Activated CD8-positive, alpha-beta memory T cell treated with anti-CD3 and anti-CD28 coated beads, Interleukin-2, amount 50 U/mL, for 1 hour (primary cell): Measurements from ENCODE around the gene POC5.
"Not testable (repeated sequence)": the region's sequence is repeated elsewhere in the genome, so short reads cannot be mapped to it uniquely, and the experiment has no call there.

Experiments used
- DNase-seq: peaks from one replicate; pipeline ENCODE4 v3.0.0-alpha.2; 2020; ENCODE audit errors: extremely low read depth

POC5 gene, protein sequence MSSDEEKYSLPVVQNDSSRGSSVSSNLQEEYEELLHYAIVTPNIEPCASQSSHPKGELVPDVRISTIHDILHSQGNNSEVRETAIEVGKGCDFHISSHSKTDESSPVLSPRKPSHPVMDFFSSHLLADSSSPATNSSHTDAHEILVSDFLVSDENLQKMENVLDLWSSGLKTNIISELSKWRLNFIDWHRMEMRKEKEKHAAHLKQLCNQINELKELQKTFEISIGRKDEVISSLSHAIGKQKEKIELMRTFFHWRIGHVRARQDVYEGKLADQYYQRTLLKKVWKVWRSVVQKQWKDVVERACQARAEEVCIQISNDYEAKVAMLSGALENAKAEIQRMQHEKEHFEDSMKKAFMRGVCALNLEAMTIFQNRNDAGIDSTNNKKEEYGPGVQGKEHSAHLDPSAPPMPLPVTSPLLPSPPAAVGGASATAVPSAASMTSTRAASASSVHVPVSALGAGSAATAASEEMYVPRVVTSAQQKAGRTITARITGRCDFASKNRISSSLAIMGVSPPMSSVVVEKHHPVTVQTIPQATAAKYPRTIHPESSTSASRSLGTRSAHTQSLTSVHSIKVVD

DNA sequence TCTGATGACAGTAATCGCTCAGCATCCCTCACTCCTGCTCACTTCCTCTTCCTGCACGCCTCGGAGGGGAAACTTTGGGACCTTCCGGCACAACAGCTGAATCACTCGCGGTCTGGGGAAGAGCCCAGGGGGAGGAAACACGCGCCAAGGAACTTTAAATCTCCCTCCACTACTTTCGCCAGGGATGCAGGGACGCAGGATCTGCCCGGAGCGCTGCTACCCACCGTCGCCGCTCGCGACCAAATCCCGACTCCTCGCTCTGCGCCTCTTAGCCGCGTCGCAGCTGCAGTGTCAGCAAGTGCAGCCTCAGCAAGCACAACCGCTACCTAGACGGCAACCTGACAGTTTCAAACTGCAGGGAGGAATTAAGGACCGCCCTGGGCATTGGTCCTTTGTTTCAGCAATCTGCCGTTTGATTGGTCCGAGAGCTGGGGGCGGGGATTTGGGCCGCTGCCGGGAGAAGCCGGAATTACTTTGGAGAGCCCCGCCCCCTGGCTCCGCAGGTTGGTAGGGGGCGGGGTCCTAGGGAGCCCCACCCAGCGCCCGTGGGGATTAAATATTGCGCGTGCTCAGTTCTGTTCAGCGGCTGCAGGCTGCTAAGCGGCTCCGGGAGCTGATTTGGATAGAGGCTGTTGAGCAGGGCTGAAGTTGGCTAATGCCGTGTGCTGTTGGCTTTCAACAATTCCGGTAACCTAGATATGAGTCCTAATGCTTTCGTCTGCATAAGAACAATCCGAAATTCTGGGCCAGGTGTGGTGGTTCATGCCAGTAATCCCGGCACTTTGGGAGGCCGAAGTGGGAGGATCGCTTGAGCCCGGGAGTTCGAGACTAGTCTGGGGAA lies at the start of gene POC5:
POC5 (minus strand) TSS at position 356 of the 841 bp plus-strand sequence. CDS start 4,500 bp downstream, outside the sequence.
- peak; percentile 97 for DNase-seq

DNA sequence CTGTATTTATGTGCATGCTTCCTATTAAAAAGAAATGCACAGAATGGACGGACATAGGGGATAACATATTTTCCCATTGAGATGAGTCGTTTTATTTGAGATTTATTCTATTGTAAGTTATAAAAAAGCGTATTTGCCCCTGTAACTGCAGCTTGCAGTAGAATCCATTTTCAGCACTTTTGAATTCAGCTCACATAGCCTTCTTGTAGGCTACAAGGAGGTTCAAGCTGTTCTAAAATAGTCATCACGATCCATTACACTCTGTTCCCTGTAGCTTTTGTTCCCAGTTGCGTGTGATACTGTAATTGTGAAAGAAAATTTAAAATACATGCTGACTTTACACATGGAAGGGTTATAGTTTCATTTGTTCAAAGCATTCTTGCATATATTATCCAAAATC lies 40.9 kb upstream of the POC5 start:
- DNase-seq = no peak

DNA sequence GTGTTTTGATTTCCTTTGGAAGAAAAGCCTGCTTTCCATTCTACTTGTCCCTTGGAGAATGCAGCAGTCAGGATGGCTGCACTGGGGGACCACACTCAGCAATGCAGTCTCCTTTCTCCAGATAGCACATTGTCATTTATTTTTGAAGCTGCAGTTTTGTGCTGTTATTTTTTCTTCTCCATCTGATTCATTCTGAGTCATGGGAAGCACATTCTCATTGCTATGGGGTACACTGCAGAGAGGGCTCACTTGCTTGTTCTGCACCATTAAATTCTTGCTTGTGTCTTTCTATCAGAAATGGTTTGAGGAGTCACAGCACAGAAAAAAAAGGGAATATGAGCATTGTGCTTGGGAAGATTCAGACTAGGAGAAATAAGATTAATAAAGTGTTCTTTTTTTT lies 39.7 kb upstream of the POC5 start:
- DNase-seq = no peak

DNA sequence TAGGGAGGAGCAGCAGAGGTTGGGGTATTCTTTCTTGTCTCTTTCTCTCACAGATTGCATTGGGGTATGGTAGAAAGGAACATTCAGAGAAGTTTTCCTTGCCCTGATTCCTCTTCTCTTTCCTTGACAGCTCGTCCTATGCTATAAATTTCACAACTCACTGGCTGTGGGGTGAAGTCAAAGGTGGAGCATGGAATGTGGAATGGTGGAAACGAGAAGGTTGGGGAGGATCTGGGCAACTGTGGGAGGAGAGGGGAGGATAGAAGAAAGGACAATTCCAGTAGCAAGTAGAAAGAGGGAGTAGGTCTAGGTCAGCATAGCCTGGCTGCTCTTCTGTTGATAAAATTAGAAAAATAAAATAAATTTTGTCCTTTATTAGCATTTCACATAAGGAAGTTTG lies 39.0 kb upstream of the POC5 start:
- no peak for DNase-seq

DNA sequence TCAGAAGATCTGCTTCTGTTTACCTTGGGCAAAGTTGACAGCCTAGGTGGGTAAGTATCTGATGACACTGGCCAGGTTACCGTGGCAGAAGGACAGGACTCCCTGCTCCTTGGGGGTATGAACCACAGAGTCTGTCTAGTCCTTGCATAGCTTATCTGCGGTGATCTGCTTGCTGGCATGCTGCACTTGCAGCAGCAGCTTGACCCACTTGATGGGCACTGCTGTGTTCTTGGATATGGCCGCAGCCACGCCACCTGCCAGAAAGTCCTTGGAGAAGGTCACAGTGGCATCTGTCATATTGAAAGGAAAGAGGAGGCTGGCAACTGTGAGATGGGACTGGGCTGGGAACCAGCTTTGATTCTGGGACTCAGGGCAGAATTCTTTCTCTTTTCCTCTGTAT lies 35.9 kb upstream of the POC5 start:
- no peak for DNase-seq

DNA sequence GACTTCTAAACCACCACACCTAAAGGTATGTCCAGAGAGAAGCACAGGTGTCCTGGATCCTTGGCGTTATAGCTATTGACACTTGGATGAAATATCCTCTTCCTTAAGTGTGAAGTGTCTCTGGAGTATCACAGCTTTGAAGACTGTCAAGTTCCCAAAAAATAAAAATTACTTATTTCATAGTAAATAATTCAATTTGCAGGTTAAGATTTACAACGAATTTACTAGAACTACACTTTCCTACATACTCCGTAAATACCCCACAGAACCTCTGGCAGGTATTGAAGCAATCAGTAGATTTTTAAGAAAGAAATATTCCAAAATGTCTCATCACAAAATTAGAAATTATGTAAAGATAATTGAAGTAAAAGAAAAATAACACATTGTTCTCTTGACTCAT lies 27.1 kb upstream of the POC5 start:
- DNase-seq = no peak

DNA sequence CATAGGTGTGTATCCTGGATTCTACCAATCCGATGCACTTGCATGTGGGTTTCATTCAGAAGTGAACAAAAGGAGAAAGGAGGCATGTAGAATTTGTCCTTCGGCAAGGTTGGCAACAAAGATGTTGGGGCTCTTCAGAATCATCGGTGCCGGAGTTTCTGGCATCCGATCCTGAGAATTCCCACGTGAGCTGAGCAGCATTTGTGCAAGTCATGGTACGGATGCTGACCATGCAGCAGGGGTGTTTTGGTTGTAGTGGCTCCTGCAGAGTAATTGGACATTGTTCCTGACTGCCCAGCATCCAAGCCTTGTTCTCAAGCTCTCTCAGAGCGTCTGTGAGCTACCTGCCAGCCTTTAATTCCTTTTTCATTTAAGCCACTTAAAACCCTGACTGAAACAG lies 19.0 kb upstream of the POC5 start:
- no peak for DNase-seq

DNA sequence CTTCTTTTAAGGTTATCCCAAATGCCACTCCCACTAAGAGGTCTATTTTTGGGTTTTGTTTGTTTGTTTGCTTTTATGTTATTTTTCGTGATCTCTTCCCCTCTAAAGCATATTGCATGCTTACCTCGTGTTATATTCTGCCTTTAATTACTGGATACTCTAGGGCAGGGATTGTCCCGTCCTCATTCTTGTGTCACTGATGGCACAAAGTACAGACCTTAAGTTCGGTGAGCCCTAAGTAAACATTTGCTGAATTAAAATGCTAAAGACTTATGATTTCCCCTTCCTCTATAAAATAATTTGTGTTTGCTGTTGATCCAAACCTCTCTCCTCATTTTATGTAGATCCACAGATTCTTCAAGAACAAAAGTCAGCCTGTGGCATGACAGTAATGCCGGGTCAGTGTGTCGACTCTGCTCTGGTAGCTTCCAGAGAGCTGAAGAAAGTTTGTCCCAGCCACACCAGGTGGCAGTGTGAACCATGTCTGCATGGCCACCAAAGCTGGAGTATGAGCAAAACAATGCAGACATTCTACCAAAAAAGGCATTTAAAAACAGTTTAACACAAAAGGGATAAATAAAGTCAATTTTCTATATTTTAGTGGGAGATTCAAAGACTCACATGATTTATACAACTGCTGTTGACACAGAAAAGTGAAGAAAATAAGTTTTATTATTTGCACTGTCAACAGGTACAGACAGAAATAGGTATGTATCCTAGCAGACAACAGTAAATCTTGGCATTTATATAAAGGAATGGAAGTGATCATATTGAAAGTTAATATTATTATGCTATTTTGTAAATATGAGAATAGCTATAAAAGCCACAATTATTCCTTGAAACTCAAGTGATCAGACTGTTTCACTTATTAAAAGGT lies 17.9 kb upstream of the POC5 start:
- DNase-seq = no peak

DNA sequence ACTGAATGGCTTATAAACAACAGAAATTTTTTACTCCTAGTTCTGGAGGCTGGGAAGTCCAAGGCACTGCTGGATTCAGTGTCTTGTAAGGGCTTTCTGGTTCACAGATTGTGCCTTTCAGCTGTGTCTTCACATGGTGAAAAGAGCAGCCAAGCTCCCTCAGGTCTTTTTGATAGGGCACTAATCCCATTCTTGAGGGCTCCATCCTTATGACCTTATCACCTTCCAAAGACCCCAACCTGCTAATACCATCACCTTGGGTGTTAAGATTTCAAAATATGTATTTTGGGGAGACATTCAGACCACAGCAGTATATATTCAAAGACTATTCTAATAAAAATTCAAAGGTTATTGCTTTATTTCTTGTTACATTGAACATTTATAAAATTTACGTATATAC lies 16.5 kb upstream of the POC5 start:
- DNase-seq = no peak

DNA sequence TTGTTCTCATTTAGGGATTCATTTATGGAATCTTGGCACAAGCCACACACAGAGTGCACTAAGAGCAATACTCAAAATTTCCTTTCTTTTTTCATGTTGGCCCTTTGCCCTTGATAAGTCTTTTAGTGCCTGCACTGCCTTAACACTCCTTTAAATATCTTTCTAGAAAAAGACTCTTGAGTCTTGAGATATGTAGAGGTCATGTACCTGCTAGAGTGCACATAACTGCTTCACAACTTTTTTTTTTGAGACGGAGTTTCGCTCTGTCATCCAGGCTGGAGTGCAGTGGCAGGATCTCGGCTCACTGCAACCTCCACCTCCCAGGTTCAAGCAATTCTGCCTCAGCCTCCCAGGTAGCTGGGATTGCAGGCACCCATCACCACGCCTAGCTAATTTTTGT lies 14.3 kb upstream of the POC5 start:
- DNase-seq = not testable (repeated sequence)

DNA sequence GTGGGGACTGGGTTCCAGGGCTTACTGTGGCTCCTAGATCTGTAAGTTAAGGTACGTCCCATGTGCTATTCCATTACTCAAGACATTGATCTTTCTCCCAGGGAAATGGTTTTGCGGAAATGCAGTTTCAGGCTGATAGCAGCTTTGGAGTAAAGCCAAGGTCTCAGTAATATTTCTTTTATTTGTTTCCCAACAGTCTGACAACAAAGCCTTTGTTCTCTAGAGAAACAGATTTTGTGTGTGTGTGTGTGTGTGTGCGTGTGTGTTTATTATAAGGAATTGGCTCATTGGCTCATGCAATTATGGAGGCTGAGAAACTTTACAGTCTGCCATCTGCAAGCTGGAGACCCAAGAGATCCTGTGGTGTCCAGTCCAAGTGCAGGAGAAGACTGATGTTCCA lies 12.1 kb upstream of the POC5 start:
- no peak for DNase-seq

DNA sequence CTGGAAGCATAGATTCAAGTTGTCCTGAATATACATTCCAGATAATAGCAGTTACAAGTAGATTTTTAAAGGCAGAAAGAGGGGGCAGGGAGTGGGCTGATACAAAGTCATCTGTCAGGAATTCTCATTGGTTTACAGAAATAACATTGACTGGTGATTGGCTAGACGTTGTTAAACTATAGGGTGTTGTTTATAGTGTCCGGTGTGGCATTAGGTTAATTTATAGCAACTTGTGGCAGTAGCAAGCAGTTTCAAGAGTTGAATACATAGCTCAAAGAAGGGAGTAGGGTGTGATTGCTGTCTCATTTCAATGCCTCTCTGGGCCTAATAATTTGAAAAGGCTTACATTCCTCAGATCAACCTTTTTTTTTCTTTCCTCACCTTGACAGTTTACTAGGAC lies 10.7 kb upstream of the POC5 start:
- DNase-seq = no peak

DNA sequence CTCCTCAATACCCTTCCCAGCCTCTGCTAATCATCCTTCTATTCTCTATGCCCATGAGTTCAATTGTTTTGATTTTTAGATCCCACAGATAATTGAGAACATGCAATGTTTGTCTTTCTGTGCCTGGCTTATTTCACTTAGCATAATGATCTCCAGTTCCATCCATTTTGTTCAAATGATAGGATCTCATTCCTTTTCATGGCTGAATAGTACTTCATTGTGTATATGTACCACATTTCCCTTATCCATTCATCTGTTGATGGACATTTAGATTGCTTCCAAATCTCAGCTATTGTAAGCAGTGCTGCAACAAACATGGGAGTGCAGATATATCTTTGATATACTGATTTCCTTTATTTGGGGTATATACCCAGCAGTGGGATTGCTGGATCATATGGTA lies 9.0 kb upstream of the POC5 start:
- not testable (repeated sequence) for DNase-seq

DNA sequence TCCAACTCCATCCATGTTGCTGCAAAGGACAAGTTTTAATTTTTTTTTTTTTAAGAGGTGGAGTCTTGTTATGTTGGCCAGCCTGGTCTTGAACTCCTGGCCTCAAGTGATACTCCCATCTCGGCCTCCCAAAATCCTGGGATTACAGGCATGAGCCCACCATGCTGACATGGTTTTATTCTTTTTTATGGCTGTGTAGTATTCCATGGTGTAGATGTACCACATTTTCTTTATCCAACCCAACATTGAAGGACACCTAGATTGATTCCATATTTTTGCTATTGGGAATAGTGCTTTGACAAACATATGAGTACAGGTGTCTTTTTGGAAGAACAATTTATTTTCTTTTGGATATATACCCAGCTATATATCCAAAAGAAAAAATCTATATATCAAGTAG lies 6.1 kb upstream of the POC5 start:
- DNase-seq = no peak

DNA sequence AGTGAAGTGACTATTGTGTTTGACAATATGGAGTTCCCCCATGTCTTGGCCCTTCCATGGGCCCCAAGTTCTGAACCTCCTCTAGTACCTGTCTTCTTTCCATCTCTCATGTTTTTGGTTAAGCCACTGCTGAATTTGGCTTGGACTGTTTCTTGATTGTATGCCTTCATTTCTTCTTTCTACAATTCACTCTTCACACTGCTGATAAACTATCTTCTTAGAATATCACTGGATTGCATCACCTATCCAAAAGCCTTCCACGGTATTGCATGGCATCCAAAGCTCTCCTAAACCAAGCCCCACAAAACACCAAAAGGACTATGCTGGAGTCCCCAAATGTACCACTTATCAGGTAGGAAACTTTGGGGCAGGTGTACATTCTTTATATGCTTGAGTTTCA lies 4.3 kb upstream of the POC5 start:
- DNase-seq = no peak

DNA sequence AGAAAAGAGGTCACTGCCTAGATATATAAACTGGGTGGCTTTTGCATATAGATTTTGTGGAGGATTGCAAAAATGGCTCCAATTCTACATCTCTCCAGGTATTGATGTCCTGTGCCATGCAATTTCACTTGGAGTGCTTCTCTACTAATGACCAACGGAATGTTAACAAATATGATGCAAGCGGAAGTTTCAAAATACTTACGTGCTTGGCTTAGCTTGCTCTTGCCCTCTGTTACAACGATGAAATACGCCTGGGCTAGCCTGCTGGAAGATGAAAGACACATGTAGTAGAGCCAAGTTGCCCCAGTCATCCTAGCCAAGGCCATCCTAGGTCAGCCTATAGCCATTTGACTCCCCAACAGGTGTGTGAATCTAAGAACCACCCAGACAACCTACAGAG lies 3.6 kb upstream of the POC5 start:
- no peak for DNase-seq

DNA sequence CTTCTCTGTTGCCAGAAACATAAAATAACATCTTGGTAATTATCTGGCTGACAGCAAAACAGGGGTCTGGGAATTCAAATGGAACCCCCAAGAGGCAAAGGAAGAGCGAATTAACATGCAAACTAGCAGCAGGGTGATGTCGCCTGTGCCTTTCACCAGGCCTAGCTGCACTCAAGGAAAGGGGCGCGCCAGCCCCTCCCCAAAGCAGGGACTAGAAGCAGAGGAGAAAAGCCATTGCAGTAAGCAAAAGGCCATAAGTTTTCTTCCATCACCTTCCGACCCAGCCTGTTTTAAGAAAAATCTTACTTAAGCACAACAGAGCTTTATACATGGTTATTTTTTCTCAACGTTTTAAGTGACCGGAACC lies 539 bp downstream of the POC5 start:
- DNase-seq = no peak

DNA sequence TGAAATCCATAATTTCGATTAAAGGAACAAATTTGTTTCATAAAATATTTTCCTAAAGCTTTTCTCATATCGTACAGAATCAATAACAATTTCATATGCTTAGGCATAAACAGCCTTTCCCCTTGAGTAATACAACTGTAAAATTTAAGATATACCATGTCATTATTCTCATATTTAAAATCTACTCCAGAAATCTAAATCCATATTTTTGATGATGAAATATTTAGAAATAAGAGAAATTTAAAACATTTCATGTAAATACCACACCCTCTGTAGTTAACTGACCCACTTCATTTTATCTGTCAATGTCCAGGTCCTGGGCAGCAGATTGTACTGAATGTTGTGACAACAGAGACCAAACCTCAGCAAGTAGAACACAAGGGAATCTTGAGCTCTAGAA lies 5.1 kb downstream of the POC5 start:
- DNase-seq = no peak

DNA sequence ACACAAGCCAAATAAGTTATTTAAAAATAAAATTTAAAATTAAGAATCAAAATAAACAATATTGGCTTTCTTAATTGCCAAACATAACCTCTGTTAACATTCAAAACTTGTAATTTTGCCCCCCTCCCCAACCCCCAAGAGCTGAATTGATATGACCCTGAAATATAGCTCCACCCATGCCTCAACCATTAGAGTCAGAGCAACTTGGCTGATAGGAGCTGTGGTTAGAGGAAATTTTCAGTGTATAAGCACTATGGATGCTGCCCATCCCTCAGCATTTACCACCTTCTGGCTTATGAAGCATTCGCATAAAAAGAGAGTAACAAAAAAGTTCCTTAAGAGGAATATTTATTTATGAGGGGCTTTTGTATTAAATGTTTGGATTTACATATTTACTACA lies 6.1 kb downstream of the POC5 start:
- no peak for DNase-seq

DNA sequence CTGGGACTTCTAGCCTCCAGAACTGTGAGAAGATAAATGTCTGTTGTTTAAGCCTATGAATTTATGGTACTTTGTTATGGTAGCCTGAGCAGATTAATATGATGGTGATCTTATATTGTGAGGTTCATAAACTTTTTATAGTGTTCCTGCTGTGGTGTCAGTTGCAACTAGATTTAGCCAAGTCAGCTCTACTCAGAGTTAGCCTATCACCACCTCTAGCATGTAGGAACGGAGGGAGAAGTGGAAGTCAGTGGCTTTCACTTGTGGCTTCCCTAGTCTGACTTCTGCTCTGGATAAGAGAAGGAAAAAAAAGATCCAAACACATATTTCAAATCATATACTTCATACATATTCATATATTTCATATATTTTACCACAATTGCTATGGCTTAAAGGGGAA lies 6.6 kb downstream of the POC5 start:
- no peak for DNase-seq

DNA sequence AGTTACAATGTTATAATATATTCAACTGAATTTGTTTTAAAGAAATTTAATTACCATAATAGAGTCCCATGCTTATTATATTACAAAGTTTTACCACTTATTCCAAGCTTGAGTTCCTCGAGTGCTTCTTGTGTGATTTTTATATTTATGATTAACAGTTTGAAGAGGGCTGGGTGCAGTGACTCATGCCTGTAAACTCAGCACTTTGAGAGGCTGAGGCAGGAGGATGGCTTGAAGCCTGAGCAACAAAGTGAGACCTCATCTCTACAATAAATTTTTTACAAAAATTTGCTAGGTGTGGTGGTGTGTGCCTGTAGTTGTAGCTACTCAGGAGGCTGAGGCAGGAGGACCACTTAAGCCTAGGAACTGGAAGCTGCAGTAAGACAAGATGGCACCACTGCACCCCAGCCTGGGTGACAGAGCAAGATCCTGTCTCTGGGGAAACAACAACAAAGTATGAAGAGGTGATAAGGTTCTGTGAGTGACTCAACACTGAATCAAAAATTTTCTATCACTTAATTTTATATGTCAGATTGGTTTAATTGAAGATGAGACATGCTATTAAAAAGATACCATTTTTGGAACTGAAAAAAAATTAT lies 9.2 kb downstream of the POC5 start:
- DNase-seq = no peak

DNA sequence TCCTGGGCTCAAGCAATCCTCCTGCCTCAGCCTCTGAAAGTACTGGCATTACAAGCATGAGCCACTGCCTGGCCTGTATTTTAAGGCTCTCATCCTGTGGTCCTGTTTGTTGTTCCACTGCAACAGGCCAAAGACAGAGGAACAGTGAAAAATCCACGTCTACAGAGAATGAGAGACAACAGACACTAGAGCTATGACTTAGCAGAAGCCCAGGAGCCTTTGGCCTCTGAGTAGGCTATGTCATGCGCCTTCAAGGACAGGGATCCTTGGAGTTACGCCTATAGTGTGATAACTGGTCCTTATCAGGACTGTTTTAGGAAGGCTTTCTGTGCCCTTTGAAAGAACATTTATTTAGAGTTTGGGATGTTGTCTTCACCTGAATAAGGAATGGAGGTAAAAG lies 10.5 kb downstream of the POC5 start:
- no peak for DNase-seq
